Activated CD4-positive, alpha-beta T cell treated with anti-CD3 and anti-CD28 coated beads for 36 hours (primary cell): Measurements from ENCODE around the gene KCTD13. TPM values are rescaled to one million over a fixed set of nuclear protein-coding genes. Genes with fewer than 3 reads are reported as not detected.
"Not testable (repeated sequence)": the region's sequence is repeated elsewhere in the genome, so short reads cannot be mapped to it uniquely, and the experiment has no call there.

Source experiments
- ATAC-seq: fragments of 200-7000 bp; cut with Tn5 transposase; one replicate; pipeline ENCODE4 v1.10.0; 2021; ENCODE audit warnings: mild to moderate bottlenecking, moderate library complexity
- CTCF ChIA-PET: fragments of 350-600 bp; sonication (Branson Sonifier 250); formaldehyde crosslinking; loops from one replicate; lab custom pipeline; 2021; ENCODE audit warnings: antibody characterized with exemption; lab: Charles Lee
- POLR2A ChIA-PET: fragments of 350-600 bp; sonication (Branson Sonifier 250); formaldehyde crosslinking; loops from one replicate; lab custom pipeline; 2021; ENCODE audit warnings: antibody characterized with exemption, inconsistent platforms; lab: Charles Lee
- DNase-seq: peaks from one replicate; pipeline ENCODE4 v3.0.0-alpha.2; 2020
- H3K27ac Mint-ChIP-seq: one replicate; pipeline ENCODE4 v1.8.0; 2021; ENCODE audit warnings: mixed read lengths
- H3K27me3 Mint-ChIP-seq: one replicate; pipeline ENCODE4 v1.8.0; 2021; ENCODE audit warnings: mixed read lengths
- H3K36me3 Mint-ChIP-seq: one replicate; pipeline ENCODE4 v1.8.0; 2021; ENCODE audit warnings: low read depth, mixed read lengths
- H3K4me1 Mint-ChIP-seq: one replicate; pipeline ENCODE4 v1.8.0; 2021; ENCODE audit warnings: mixed read lengths
- H3K4me3 Mint-ChIP-seq: one replicate; pipeline ENCODE4 v1.8.0; 2021; ENCODE audit warnings: mild to moderate bottlenecking, moderate library complexity, mixed read lengths
- H3K9me3 Mint-ChIP-seq: one replicate; pipeline ENCODE4 v1.8.0; 2021; ENCODE audit warnings: low read depth, mixed read lengths
- intact Hi-C, 2 experiments: fragments of 100-400 bp; cut with DNase I in 1 of 2; cut with micrococcal nuclease in 1 of 2; formaldehyde crosslinking; loops; one replicate each; pipeline versions ENCODE4 v1.14.2 to v1.15.1; 2022 to 2024; cut with DNase I, micrococcal nuclease
- total RNA-seq, 2 experiments: library from RNA; stranded (reverse); gene quantifications; one replicate each; pipeline ENCODE4 v1.2.3, GENCODE V29; 2021

The KCTD13 gene
- total RNA-seq, 2 experiments from 2014 or later, result 30.4 to 33.4 TPM

DNA sequence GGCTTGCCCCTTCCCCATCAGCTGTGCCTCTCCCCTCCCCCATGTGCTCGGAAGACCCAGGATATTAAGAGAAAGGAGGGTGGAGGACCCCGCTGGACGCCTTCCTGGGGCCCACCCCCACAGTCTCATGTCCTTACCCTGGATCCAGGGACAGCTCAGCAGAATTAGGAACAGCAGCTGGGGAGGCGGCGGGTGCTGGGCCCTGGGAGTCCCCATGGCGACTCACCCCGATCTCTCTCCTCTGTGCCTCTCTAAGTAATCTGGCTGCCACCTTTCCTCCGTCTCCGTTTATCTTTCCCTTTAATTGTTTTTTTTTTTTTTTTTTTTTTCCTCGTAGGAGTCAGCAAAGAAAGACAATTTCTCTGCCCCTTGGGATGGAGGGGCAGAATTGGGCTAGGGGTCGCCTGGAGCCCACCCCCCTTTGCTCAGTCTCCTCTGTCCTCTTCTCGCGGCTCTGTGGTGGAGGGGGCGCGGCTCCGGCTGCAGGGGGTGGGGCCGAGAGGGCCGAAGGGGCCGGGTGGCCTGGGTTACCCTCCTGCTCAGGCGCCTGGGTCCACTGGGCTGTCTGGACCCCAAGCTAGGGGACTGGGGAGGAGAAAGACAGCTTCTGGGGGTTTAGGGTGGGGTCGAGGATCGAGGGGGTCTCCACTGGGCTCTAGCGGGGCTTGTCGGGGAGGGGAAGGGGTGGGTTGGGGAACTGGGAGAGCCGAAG is 27.1 kb downstream of the KCTD13 start:
- H3K4me3 Mint-ChIP-seq, result peak overlapping the region; percentile 32
- no peak overlapping the region for H3K27ac Mint-ChIP-seq
- DNase-seq (no peak), ATAC-seq (no peak)
- peaks cover 21% of the 10 kb centered on the region for H3K27me3 Mint-ChIP-seq
- H3K4me1 Mint-ChIP-seq, result peaks cover 13% of the 10 kb centered on the region
- intact Hi-C loops, result loop anchor here in 1 of 2 experiments (5.0 kb wide), 1 partner anchor 52 kb away; no protein-coding TSS in a partner anchor
- ChIA-PET CTCF (interaction anchor here (0.7 to 2.0 kb wide), 3 partner anchors 51 to 267 kb away, joined by 3 to 9 read pairs (median 8); partner anchors contain the start of gene TLCD3B), POLR2A (interaction anchor here (1.6 kb wide), 1 partner anchor 75 kb away, joined by 4 read pairs; the partner anchor contains the start of gene TAOK2)
- H3K9me3 Mint-ChIP-seq, result no peaks in the 10 kb centered on the region
- H3K36me3 Mint-ChIP-seq, result no peaks in the 10 kb centered on the region

DNA sequence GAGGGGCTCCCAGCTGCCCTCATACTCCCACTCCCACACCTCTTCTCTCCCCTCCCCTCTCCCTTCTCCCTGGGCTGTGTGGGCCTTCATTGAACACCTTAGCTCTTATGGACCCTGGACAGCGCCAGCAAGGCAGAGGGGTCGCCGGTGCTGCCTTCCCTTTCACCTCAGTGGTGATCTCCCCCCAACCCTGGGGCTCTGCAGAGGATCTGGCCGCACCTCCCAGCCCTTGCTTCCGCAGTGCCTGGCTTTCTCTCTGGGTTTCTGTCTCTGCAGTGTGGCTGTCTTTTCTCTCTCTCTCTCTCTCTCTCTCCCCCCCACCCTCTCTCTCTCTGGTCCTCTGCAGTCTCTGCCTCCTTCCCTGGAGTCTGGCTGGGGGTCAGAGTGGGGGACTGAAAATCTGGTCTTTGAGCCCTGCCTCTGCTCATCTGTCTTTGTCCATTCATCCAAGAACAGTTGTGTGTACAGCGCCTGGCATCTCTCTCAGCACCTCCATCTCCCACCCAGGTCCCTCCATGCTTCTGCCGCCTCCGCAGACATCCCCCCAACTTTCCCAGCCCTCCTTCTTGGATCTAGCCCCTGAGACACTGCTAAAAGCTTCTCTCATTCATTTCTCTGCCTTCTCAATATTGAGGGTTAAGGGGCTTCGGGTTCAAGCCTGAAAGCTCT is 27.8 kb downstream of the KCTD13 start:
- ChIA-PET POLR2A (no interaction called here), CTCF (interaction anchor here (0.7 kb wide), 1 partner anchor 23 kb away, joined by 3 read pairs; no protein-coding TSS in a partner anchor)
- Mint-ChIP-seq H3K36me3 (no peaks in the 10 kb centered on the region), H3K4me1 (peaks cover 10% of the 10 kb centered on the region), H3K4me3 (peak overlapping the region; percentile 32), H3K9me3 (no peaks in the 10 kb centered on the region), H3K27ac (no peak overlapping the region), H3K27me3 (peaks cover 21% of the 10 kb centered on the region)
- no peak for DNase-seq
- ATAC-seq, result no peak
- intact Hi-C loops, result loop anchor here in 1 of 2 experiments (5.0 kb wide), 1 partner anchor 51 kb away; no protein-coding TSS in a partner anchor

DNA sequence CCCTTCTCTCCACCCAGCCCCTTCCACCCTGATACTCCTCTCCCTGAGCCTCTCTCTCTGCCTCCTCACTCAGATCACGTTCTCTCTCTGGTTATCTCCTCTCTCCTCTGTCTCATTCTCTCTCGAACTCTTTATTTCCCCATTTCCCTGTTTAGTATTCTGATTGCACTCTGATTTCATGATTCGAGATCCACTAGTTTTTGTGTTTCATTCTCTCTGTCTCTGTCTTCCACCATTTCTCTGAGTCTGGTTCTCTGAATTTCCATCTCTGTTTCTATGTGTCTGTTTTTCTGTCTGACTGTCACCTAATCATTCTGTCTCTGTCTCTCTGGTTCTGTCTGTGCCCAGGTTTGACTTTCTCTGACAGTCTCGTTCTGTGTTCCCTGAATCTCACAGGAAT is 28.7 kb downstream of the KCTD13 start:
- intact Hi-C loops, result loop anchor here in 1 of 2 experiments (5.0 kb wide), 1 partner anchor 50 kb away; no protein-coding TSS in a partner anchor
- Mint-ChIP-seq H3K4me3 (no peak overlapping the region), H3K9me3 (no peaks in the 10 kb centered on the region), H3K4me1 (peaks cover 10% of the 10 kb centered on the region), H3K36me3 (no peaks in the 10 kb centered on the region), H3K27me3 (peaks cover 21% of the 10 kb centered on the region), H3K27ac (no peak overlapping the region)
- ChIA-PET POLR2A (no interaction called here), CTCF (no interaction called here)
- DNase-seq (no peak), ATAC-seq (no peak)

DNA sequence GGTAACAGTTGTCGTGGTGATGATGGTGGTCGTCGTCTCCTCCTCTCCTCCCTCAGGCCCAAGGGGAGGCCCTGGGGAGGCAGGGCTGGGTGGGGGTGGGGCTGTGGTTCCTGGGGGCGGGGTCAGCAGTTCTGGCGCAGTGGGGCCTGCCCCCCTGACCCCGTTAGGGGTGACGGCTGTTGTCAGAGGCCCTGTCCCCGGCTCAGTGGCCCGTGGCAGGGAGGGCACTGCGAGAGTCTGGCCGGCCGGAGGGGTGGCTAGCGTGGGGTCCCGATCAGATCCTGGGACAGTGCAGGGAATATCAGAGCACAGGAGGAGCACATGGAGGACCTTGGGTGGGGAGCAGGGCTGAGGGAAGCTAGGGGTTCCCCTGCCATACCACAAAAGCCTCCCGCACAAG is 29.2 kb downstream of the KCTD13 start:
- intact Hi-C loops, result loop anchor here in 1 of 2 experiments (5.0 kb wide), 1 partner anchor 50 kb away; no protein-coding TSS in a partner anchor
- ATAC-seq (no peak), DNase-seq (no peak)
- H3K27ac Mint-ChIP-seq, result no peak overlapping the region
- peaks cover 10% of the 10 kb centered on the region for H3K4me1 Mint-ChIP-seq
- peaks cover 21% of the 10 kb centered on the region for H3K27me3 Mint-ChIP-seq
- ChIA-PET POLR2A (no interaction called here), CTCF (no interaction called here)
- H3K36me3 Mint-ChIP-seq, result no peaks in the 10 kb centered on the region
- no peaks in the 10 kb centered on the region for H3K9me3 Mint-ChIP-seq
- H3K4me3 Mint-ChIP-seq, result no peak overlapping the region

GRCh38 chr16:29894352-29894751 is 31.7 kb downstream of the KCTD13 start:
- H3K9me3 Mint-ChIP-seq, result no peaks in the 10 kb centered on the region
- peaks cover 21% of the 10 kb centered on the region for H3K27me3 Mint-ChIP-seq
- H3K27ac Mint-ChIP-seq, result no peak overlapping the region
- no peaks in the 10 kb centered on the region for H3K36me3 Mint-ChIP-seq
- H3K4me3 Mint-ChIP-seq, result no peak overlapping the region
- ChIA-PET CTCF (no interaction called here), POLR2A (no interaction called here)
- peaks cover 3% of the 10 kb centered on the region for H3K4me1 Mint-ChIP-seq
- intact Hi-C loops, result no loop called here
- no peak for ATAC-seq
- no peak for DNase-seq

DNA sequence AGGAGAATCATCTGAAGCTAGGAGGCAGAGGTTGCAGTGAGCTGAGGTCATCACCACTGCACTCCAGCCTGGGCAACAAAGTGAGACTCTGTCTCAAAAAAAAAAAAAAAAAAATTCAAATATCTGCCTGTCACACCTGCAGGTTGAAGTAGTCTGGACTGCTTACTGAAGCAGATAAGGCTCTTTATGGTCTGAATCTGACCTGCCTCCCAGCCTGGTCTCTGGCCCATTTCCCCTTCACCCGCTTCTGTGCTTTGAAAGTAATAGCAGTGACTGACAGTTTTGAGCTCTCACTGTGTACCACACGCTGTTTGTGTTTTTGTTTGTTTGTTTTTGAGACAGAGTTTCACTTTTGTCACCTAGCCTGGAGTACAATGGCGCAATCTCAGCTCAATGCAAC is 32.5 kb downstream of the KCTD13 start:
- Mint-ChIP-seq H3K27ac (no peak overlapping the region), H3K4me1 (peaks cover 2% of the 10 kb centered on the region), H3K27me3 (peaks cover 18% of the 10 kb centered on the region), H3K36me3 (no peaks in the 10 kb centered on the region), H3K9me3 (no peaks in the 10 kb centered on the region), H3K4me3 (no peak overlapping the region)
- CTCF ChIA-PET, result no interaction called here
- no peak for ATAC-seq
- intact Hi-C loops, result no loop called here
- POLR2A ChIA-PET, result no interaction called here
- DNase-seq, result no peak

DNA sequence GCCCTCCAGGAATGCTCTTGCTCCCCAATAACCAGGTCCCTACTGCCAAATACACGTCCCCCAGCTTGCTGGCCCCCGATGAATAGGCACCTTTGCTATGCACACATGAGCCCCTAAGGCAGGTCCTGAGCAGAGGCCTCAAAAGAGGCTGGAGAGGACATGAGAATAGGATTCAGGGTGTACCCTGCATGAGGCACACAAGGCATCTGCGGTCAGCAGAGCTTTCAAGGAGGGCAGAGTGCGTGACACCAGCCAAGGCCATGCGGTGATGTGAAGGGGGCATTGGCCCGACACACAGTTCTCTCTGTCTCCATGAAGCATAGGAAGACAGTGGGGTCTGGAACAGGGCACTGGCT is 33.6 kb downstream of the KCTD13 start:
- Mint-ChIP-seq H3K27ac (no peak overlapping the region), H3K9me3 (no peaks in the 10 kb centered on the region), H3K4me3 (no peak overlapping the region), H3K36me3 (no peaks in the 10 kb centered on the region), H3K27me3 (peaks cover 7% of the 10 kb centered on the region), H3K4me1 (no peaks in the 10 kb centered on the region)
- intact Hi-C loops, result no loop called here
- ChIA-PET CTCF (no interaction called here), POLR2A (no interaction called here)
- ATAC-seq (no peak), DNase-seq (no peak)

DNA sequence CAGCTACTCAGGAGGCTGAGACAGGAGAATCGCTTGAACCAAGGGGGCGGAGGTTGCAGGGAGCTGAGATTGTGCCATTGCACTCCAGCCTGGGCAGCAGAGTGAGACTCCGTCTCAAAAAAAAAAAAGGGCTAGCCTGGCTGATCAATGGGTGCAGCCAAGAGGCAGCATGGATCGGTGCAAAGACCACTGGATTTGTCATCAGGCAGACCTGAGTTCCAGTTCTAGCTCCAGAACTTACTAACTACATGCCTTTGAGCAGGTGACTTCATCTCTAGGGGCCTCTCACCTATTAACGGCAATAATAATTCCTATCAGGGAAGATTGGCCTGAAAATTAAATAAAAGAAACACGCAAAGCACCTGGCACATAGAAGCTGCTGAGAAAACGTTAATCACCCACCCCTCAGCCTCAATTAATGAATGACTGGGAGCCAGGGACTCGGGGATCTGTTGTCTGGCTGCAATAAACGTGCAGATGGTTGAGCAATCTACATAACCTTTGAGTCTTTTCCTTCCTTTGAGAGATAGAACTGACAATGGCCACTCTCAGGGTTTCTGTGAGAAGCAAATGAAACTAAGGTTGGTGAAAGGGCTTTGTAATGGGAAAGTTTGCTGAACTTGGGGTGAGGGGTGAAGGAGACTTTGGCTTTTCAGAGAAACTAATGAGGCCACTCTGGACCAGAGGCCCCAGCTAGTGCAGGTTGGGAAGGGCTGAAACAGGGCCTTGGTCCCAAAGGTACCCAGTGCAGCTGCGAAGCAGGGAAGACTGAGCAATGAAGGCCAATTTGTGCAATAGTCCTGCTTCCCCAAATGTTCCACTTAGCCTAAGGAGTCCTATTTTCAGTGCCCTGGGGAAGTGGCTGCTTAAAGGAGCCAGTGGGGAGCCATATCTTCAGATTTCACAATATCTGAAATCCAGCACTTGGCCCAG is 34.2 kb downstream of the KCTD13 start:
- Mint-ChIP-seq H3K27ac (no peak overlapping the region), H3K36me3 (no peaks in the 10 kb centered on the region), H3K9me3 (no peaks in the 10 kb centered on the region), H3K4me1 (no peaks in the 10 kb centered on the region), H3K4me3 (no peak overlapping the region), H3K27me3 (peaks cover 4% of the 10 kb centered on the region)
- ChIA-PET CTCF (interaction anchor here (0.7 kb wide), 1 partner anchor 153 kb away, joined by 3 read pairs; no protein-coding TSS in a partner anchor), POLR2A (no interaction called here)
- intact Hi-C loops, result no loop called here
- ATAC-seq (no peak), DNase-seq (no peak)

DNA sequence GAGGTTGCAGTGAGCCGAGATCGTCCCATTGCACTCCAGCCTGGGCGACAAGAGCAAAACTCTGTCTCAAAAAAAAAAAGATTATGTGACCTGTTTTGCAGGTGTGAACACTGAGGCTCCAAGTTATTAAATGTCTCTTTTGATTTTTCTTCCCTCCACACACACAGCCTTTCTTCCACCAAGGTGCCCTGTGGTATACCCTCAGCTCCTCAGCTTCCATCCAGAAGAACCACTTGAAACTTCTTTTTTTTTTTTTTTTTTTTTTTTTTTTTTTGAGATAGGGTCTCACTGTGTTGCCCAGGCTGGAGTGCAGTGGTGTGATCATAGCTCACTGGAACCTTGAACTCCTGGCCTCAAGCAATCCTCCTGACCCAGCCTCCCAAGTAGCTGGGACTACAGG is 36.7 kb downstream of the KCTD13 start:
- H3K36me3 Mint-ChIP-seq, H3K27me3 Mint-ChIP-seq, H3K9me3 Mint-ChIP-seq, intact Hi-C loops, POLR2A ChIA-PET, H3K4me1 Mint-ChIP-seq, ATAC-seq, H3K27ac Mint-ChIP-seq, H3K4me3 Mint-ChIP-seq, DNase-seq: not testable (repeated sequence)
- CTCF ChIA-PET, result interaction anchor here (0.9 kb wide), 1 partner anchor 143 kb away, joined by 3 read pairs; no protein-coding TSS in a partner anchor

GRCh38 chr16:29883987-29884386 is 42.0 kb downstream of the KCTD13 start:
- ChIA-PET POLR2A (no interaction called here), CTCF (interaction anchor here (0.6 to 1.0 kb wide), 3 partner anchors 9 to 147 kb away, joined by 3 read pairs; partner anchors contain the start of gene TLCD3B)
- intact Hi-C loops, result no loop called here
- Mint-ChIP-seq H3K4me3 (no peak overlapping the region), H3K27me3 (peaks cover 8% of the 10 kb centered on the region), H3K9me3 (no peaks in the 10 kb centered on the region), H3K36me3 (no peaks in the 10 kb centered on the region), H3K4me1 (no peaks in the 10 kb centered on the region), H3K27ac (no peak overlapping the region)
- ATAC-seq (no peak), DNase-seq (no peak)

DNA sequence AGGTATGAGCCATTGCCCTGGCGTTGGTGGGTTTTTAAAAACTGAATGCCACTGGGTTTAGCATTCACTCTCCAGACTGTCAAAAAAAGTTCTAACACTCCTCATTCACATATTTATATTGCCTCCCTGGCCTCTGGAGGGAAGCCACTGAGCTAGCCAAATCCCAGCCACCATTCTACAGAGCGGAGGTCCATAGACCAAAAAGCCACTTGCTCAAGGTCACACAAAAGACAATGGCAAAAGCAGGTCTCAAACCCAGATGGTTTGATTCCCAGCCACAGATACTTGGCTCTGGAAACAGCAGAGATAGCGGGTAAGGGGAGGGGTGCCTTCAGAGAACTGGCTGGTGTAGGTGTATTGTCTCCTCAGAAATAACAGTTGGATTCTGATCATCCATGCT is 45.0 kb downstream of the KCTD13 start:
- intact Hi-C loops, result no loop called here
- Mint-ChIP-seq H3K27me3 (peaks cover 23% of the 10 kb centered on the region), H3K4me1 (peaks cover 7% of the 10 kb centered on the region), H3K27ac (no peak overlapping the region), H3K36me3 (no peaks in the 10 kb centered on the region), H3K4me3 (no peak overlapping the region), H3K9me3 (no peaks in the 10 kb centered on the region)
- DNase-seq, result no peak
- ChIA-PET CTCF (interaction anchor here (1.2 kb wide), 1 partner anchor 33 kb away, joined by 3 read pairs; no protein-coding TSS in a partner anchor), POLR2A (no interaction called here)
- no peak for ATAC-seq
